Right ventricle myocardium inferior (tissue), 1 donor: ENCODE results near the gene OGG1. TPM values are rescaled to one million over a fixed set of nuclear protein-coding genes. Genes with fewer than 3 reads are reported as not detected.

ENCODE experiments used
- ATAC-seq: fragments of 200-7000 bp; cut with Tn5 transposase; one replicate; pipeline ENCODE4 v1.9.1; 2020; ENCODE audit warnings: mild to moderate bottlenecking, moderate library complexity
- DNase-seq: peaks from one replicate; pipeline ENCODE4 v3.0.0; 2021; ENCODE audit errors: missing footprints
- intact Hi-C: fragments of 100-400 bp; cut with DNase I; formaldehyde crosslinking; loops from one replicate; pipeline ENCODE4 v1.11.0; 2022
- total RNA-seq: library from RNA; stranded (reverse); fragmentation: NEBNext Ultra II Directional; extraction: Animal tissue kit (Norgen Biotek cat#: 25700); gene quantifications from one replicate; pipeline ENCODE4 v1.2.1, GENCODE V29; 2021
- donor health status: DM: no; HTN: yes; CAD: no; lungs with severe emphysema.

The OGG1 gene
- total RNA-seq, 1 donor from 2014 or later, result 10.5 TPM

GRCh38 chr3:9725775-9726515 lies 23.8 kb upstream of the OGG1 start:
- ATAC-seq (no peak), DNase-seq (no peak)
- intact Hi-C loops, result no loop called here

- DNase-seq, result no peak
- intact Hi-C loops, result no loop called here
Observed at GRCh38 chr3:9727041-9727595, 22.6 kb upstream of the OGG1 start.

GRCh38 chr3:9727743-9728142 lies 22.0 kb upstream of the OGG1 start:
- ATAC-seq (no peak), DNase-seq (no peak)
- intact Hi-C loops, result no loop called here

More at GRCh38 chr3:9727041-9727595, 22.6 kb upstream of the OGG1 start:
- no peak for ATAC-seq

GRCh38 chr3:9729419-9729818 lies 20.3 kb upstream of the OGG1 start:
- DNase-seq, result no peak
- no peak for ATAC-seq
- intact Hi-C loops, result no loop called here

GRCh38 chr3:9730657-9731205 lies 19.0 kb upstream of the OGG1 start:
- intact Hi-C loops, result loop anchor here (1.0 to 5.0 kb wide), 2 partner anchors 81 to 228 kb away; partner anchors contain the start of gene MTMR14
- ATAC-seq, result peak; percentile 71
- no peak for DNase-seq

GRCh38 chr3:9731206-9732079 lies 18.3 kb upstream of the OGG1 start, which contains the start of gene BRPF1:
Gene BRPF1 (plus strand): TSS chr3:9731735. CDS start chr3:9734141, 2,406 bp downstream.
- DNase-seq (peak; percentile 100), ATAC-seq (peak; percentile 99)
- intact Hi-C loops, result loop anchor here (1.0 to 5.0 kb wide), 4 partner anchors 15 to 229 kb away; partner anchors contain the start of gene MTMR14

GRCh38 chr3:9732080-9732739 lies 17.5 kb upstream of the OGG1 start:
- intact Hi-C loops, result loop anchor here (1.0 to 5.0 kb wide), 3 partner anchors 15 to 230 kb away; no protein-coding TSS in a partner anchor
- ATAC-seq, result no peak
- DNase-seq, result peak; percentile 77

- intact Hi-C loops, result loop anchor here (1.0 to 5.0 kb wide), 3 partner anchors 14 to 230 kb away; no protein-coding TSS in a partner anchor
- ATAC-seq (no peak), DNase-seq (no peak)
Observed at GRCh38 chr3:9732740-9733115, 17.0 kb upstream of the OGG1 start.

GRCh38 chr3:9736831-9737230 lies 12.9 kb upstream of the OGG1 start:
- DNase-seq (no peak), ATAC-seq (no peak)
- intact Hi-C loops, result no loop called here

- no peak for ATAC-seq
- no peak for DNase-seq
- intact Hi-C loops, result no loop called here
Observed at GRCh38 chr3:9739181-9739580, 10.6 kb upstream of the OGG1 start.

GRCh38 chr3:9742560-9742959 lies 7.2 kb upstream of the OGG1 start:
- intact Hi-C loops, result no loop called here
- DNase-seq (no peak), ATAC-seq (no peak)

GRCh38 chr3:9743548-9743947 lies 6.2 kb upstream of the OGG1 start:
- ATAC-seq (no peak), DNase-seq (no peak)
- intact Hi-C loops, result no loop called here

- DNase-seq, result no peak
- intact Hi-C loops, result no loop called here
- no peak for ATAC-seq
Observed at GRCh38 chr3:9744162-9744561, 5.6 kb upstream of the OGG1 start.

- no peak for ATAC-seq
- no peak for DNase-seq
- intact Hi-C loops, result loop anchor here (5.0 kb wide), 1 partner anchor 98 kb away; the partner anchor contains the start of gene MTMR14
Observed at GRCh38 chr3:9745521-9745920, 4.2 kb upstream of the OGG1 start.

- ATAC-seq, result no peak
- intact Hi-C loops, result loop anchor here (2.0 to 5.0 kb wide), 2 partner anchors 14 to 99 kb away; partner anchors contain the start of gene MTMR14
- no peak for DNase-seq
Observed at GRCh38 chr3:9746330-9746729, 3.4 kb upstream of the OGG1 start.

- ATAC-seq, result no peak
- intact Hi-C loops, result loop anchor here (2.0 to 5.0 kb wide), 2 partner anchors 14 to 100 kb away; partner anchors contain the start of gene MTMR14
- DNase-seq, result no peak
Observed at GRCh38 chr3:9747267-9747666, 2.5 kb upstream of the OGG1 start.

- intact Hi-C loops, result loop anchor here (2.0 to 5.0 kb wide), 2 partner anchors 45 to 101 kb away; partner anchors contain the start of genes ARPC4, MTMR14 and TADA3
- DNase-seq (no peak), ATAC-seq (no peak)
Observed at GRCh38 chr3:9748031-9748430, 1.7 kb upstream of the OGG1 start.

- intact Hi-C loops, result loop anchor here (2.0 to 5.0 kb wide), 2 partner anchors 44 to 102 kb away; partner anchors contain the start of genes ARPC4, MTMR14 and TADA3
- no peak for ATAC-seq
- DNase-seq, result no peak
Observed at GRCh38 chr3:9749296-9749644, 482 bp upstream of the OGG1 start.
